Body of pancreas (tissue), 4 donors: Measurements from ENCODE around the gene STIMATE. TPM values are rescaled to one million over a fixed set of nuclear protein-coding genes. Genes with fewer than 3 reads are reported as not detected.

Experiments
- ATAC-seq: fragments of 150-250 bp; one replicate; pipeline ENCODE4 v1.9.1; 2016
- DNase-seq, 4 donors: peaks; one replicate each; pipeline ENCODE4 v3.0.0-alpha.2; 2019
- H3K27ac ChIP-seq, 4 donors: fragments of 200-600 bp; sonication (generic); 1 replicate in 3 of 4; 2 replicates in 1 of 4; pipeline versions ENCODE4 v1.5.1 to v1.6.1; 2016 to 2019; ENCODE audit warnings: mild to moderate bottlenecking in 1 of 4, mixed read lengths in 1 of 4, moderate library complexity in 1 of 4
- H3K27me3 ChIP-seq, 2 donors: fragments of 200-600 bp; sonication (generic); one replicate each; pipeline ENCODE4 v1.6.0; 2016; ENCODE audit warnings: mild to moderate bottlenecking in 1 of 2
- H3K36me3 ChIP-seq, 2 donors: fragments of 200-600 bp; sonication (generic); replicated peaks in 1 of 2; 2 replicates each; pipeline ENCODE4 v1.5.1; 2016; ENCODE audit warnings: low read depth in 2 of 2; ENCODE audit not compliant: insufficient read depth in 1 of 2
- H3K4me1 ChIP-seq: fragments of 200-600 bp; sonication (generic); one replicate; pipeline ENCODE4 v1.6.0; 2016
- H3K4me3 ChIP-seq, 2 donors: fragments of 200-600 bp; sonication (generic); 1 replicate in 1 of 2; 2 replicates in 1 of 2; pipeline ENCODE4 v1.5.1; 2016 to 2019
- H3K9me3 ChIP-seq, 3 donors: fragments of 200-600 bp; sonication (generic); 1 replicate in 2 of 3; 2 replicates in 1 of 3; pipeline ENCODE4 v1.5.1; 2016
- CTCF ChIP-seq, 7 experiments: fragments of 450-650 bp in 4 of 7; fragments of 200-600 bp in 3 of 7; sonication (generic) in 3 of 7; IDR thresholded peaks; one replicate each; pipeline ENCODE4 v1.5.1; 2016 to 2019; ENCODE audit warnings: antibody characterized with exemption in 7 of 7
- POLR2A ChIP-seq, 3 donors: fragments of 450-650 bp; IDR thresholded peaks; one replicate each; pipeline ENCODE4 v1.6.1; 2016; ENCODE audit warnings: antibody characterized with exemption in 3 of 3, mild to moderate bottlenecking in 2 of 3
- WGBS, 2 donors: methylation state at CpG; one replicate each; pipeline ENCODE4 v1.1.5; 2017; 5-methylcytosine and 5-hydroxymethylcytosine counted together
- intact Hi-C: fragments of 100-400 bp; cut with DNase I; formaldehyde crosslinking; loops from one replicate; pipeline ENCODE4 v1.15.1; 2023
- total RNA-seq, 2 donors: library from RNA; depleted of rRNA; stranded (reverse); fragments of >200 nt; gene quantifications; one replicate each; pipeline ENCODE4 v1.1.0, GENCODE V29; 2016

The STIMATE gene
- total RNA-seq, 2 donors from 2014 or later, result 13.0 to 63.0 TPM

- intact Hi-C loops, result no loop called here
- no peaks in the 10 kb centered on the region for H3K36me3 ChIP-seq
- ATAC-seq, result peak; percentile 31
- no peak for TF ChIP-seq POLR2A (IDR thresholded peaks at IDR 0.05)
- no peak overlapping the region for H3K27ac ChIP-seq
- DNase-seq, result peak in 3 of 4 donors; percentile 20 to 29 (median 23)
- no peaks in the 10 kb centered on the region for H3K9me3 ChIP-seq
- WGBS, 2 donors, result 41 to 46% methylated on average over 8 to 9 of the region's 9 CpGs
- H3K4me1 ChIP-seq, result peaks cover 10% of the 10 kb centered on the region
- no peak overlapping the region for H3K4me3 ChIP-seq
- H3K27me3 ChIP-seq, result no peaks in the 10 kb centered on the region
Measured at GRCh38 chr3:52795298-52795900, 101.9 kb downstream of the STIMATE start.

- ATAC-seq (no peak), DNase-seq (no peak)
- Histone ChIP-seq H3K36me3 (no peaks in the 10 kb centered on the region), H3K9me3 (no peaks in the 10 kb centered on the region), H3K27ac (no peak within 1 kb of the TSS), H3K4me3 (no peak within 1 kb of the TSS), H3K27me3 (no peaks in the 10 kb centered on the region), H3K4me1 (peaks cover 10% of the 10 kb centered on the region)
- TF ChIP-seq POLR2A (IDR thresholded peaks at IDR 0.05) (no peak), CTCF (IDR thresholded peaks at IDR 0.05) (no peak)
- 70 to 88% methylated on average over 6 to 8 of the region's 10 CpGs for WGBS, 2 donors
- intact Hi-C loops, result no loop called here
Measured at GRCh38 chr3:52794612-52795099, 102.7 kb downstream of the STIMATE start, which contains the start of gene ITIH3. TSS of gene ITIH3 (plus strand) at chr3:52794796. CDS start at chr3:52794804, 8 bp downstream.

- DNase-seq (no peak), ATAC-seq (no peak)
- Histone ChIP-seq H3K36me3 (no peaks in the 10 kb centered on the region), H3K27ac (no peak overlapping the region), H3K4me1 (peaks cover 10% of the 10 kb centered on the region), H3K27me3 (no peaks in the 10 kb centered on the region), H3K9me3 (no peaks in the 10 kb centered on the region), H3K4me3 (no peak overlapping the region)
- TF ChIP-seq CTCF (IDR thresholded peaks at IDR 0.05) (no peak), POLR2A (IDR thresholded peaks at IDR 0.05) (no peak)
- 90 to 94% methylated on average over 7 to 9 of the region's 9 CpGs for WGBS, 2 donors
- intact Hi-C loops, result no loop called here
Measured at GRCh38 chr3:52793702-52794611, 103.4 kb downstream of the STIMATE start.

GRCh38 chr3:52792961-52793695 lies 104.2 kb downstream of the STIMATE start:
- WGBS, 2 donors, result 78 to 85% methylated on average over 16 to 17 of the region's 18 CpGs
- DNase-seq, result no peak
- Histone ChIP-seq H3K36me3 (no peaks in the 10 kb centered on the region), H3K4me1 (peaks cover 10% of the 10 kb centered on the region), H3K9me3 (no peaks in the 10 kb centered on the region), H3K4me3 (no peak overlapping the region), H3K27me3 (no peaks in the 10 kb centered on the region), H3K27ac (no peak overlapping the region)
- intact Hi-C loops, result no loop called here
- TF ChIP-seq POLR2A (IDR thresholded peaks at IDR 0.05) (no peak), CTCF (IDR thresholded peaks at IDR 0.05) (no peak)
- ATAC-seq, result no peak

GRCh38 chr3:52792413-52792812 lies 104.9 kb downstream of the STIMATE start:
- no peak for DNase-seq
- Histone ChIP-seq H3K27ac (no peak overlapping the region), H3K9me3 (no peaks in the 10 kb centered on the region), H3K27me3 (no peaks in the 10 kb centered on the region), H3K4me1 (peaks cover 10% of the 10 kb centered on the region), H3K4me3 (no peak overlapping the region), H3K36me3 (no peaks in the 10 kb centered on the region)
- WGBS, 2 donors, result 71 to 75% methylated on average over 7 of the region's 7 CpGs
- TF ChIP-seq CTCF (IDR thresholded peaks at IDR 0.05) (no peak), POLR2A (IDR thresholded peaks at IDR 0.05) (no peak)
- ATAC-seq, result no peak
- intact Hi-C loops, result no loop called here
